Nephron progenitor cell (in vitro differentiated cells): Measurements from ENCODE around the gene RXRG.
A peak's percentile ranks its signal among the peaks of the same experiment; 100 is the strongest.

Experiments
- DNase-seq: peaks from one replicate; pipeline ENCODE4 v3.0.0; 2021
- H3K27ac Mint-ChIP-seq: 2 replicates; pipeline ENCODE4 v1.8.0; 2021; ENCODE audit warnings: mild to moderate bottlenecking, moderate library complexity, mixed read lengths
- H3K27me3 Mint-ChIP-seq: 2 replicates; pipeline ENCODE4 v1.8.0; 2021; ENCODE audit warnings: mild to moderate bottlenecking, low read depth, mixed read lengths; ENCODE audit not compliant: poor library complexity
- H3K36me3 Mint-ChIP-seq: 2 replicates; pipeline ENCODE4 v1.8.0; 2021; ENCODE audit warnings: low read depth, mixed read lengths
- H3K4me1 Mint-ChIP-seq: 2 replicates; pipeline ENCODE4 v1.8.0; 2021; ENCODE audit warnings: mixed read lengths
- H3K4me3 Mint-ChIP-seq: 2 replicates; pipeline ENCODE4 v1.8.0; 2021; ENCODE audit warnings: mild to moderate bottlenecking, moderate library complexity, mixed read lengths
- H3K9me3 Mint-ChIP-seq: 2 replicates; pipeline ENCODE4 v1.8.0; 2021; ENCODE audit warnings: mild to moderate bottlenecking, moderate library complexity, mixed read lengths
- CTCF ChIP-seq: fragments of 200-600 bp; sonication (generic); IDR thresholded peaks from 2 replicates; pipeline ENCODE4 v1.5.0; 2021; ENCODE audit warnings: antibody characterized with exemption

The RXRG gene

GRCh38 chr1:165484532-165484931, 39.6 kb upstream of the RXRG start:
- Mint-ChIP-seq H3K9me3 (no peaks in the 10 kb centered on the region), H3K4me1 (peaks cover 70% of the 10 kb centered on the region), H3K36me3 (no peaks in the 10 kb centered on the region), H3K4me3 (no peak overlapping the region), H3K27ac (no peak overlapping the region), H3K27me3 (peaks cover 8% of the 10 kb centered on the region)
- no peak for TF ChIP-seq CTCF
- no peak for DNase-seq

DNA sequence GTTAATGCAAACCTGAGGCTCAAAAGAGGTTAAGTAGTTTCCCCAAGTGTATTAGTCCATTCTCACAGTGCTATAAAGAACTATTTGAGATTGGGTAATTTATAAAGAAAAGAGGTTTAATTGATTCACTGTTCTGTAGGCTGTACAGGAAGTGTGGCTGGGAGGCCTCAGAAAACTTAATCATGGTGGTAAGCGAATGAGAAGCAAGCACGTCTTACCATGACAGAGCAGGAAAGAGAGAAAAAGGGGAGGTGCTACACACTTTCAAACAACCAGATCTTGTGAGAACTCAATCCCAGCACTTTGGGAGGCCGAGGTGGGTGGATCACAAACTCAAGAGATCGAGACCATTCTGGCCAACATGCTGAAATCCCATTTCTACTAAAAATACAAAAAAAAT, 38.5 kb upstream of the RXRG start:
- Mint-ChIP-seq H3K27ac (no peak overlapping the region), H3K9me3 (no peaks in the 10 kb centered on the region), H3K4me1 (peaks cover 67% of the 10 kb centered on the region), H3K36me3 (no peaks in the 10 kb centered on the region), H3K27me3 (peaks cover 8% of the 10 kb centered on the region), H3K4me3 (no peak overlapping the region)
- no peak for DNase-seq
- no peak for TF ChIP-seq CTCF

DNA sequence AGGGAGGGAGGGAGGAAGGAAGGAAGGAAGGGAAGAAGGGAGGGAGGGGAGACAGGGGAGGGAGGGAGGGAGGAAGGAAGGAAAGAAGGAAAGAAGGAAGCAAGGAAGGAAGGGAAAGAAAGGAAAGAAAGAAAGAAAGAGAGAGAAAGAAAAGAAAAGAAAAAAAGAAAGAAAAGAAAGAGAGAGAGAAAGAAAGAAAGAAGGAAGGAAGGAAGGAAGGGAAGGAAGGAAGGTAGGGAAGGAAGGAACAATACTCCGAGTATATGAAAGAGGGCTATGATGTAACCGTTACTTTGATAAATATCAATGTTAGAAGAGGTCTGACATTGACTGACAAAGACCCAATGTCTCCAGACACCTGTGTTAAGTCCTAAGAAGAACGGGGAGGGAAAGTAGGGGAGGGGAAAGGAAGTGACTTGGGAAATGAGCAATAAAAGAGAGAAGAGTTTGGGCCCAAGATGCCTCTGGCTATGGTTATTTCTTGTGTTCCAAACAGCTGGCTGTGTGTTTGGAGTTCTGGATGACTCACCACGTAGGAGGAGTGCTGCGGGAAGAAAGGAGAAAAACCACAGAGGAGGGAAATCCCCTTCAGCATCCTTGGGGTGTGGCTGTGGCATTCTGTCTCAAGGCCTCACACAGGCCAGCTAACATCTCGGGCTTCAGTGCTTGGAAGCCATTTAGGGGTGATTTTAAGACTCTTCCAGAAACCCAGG, 37.0 kb upstream of the RXRG start:
- DNase-seq, result no peak
- TF ChIP-seq CTCF, result no peak

DNA sequence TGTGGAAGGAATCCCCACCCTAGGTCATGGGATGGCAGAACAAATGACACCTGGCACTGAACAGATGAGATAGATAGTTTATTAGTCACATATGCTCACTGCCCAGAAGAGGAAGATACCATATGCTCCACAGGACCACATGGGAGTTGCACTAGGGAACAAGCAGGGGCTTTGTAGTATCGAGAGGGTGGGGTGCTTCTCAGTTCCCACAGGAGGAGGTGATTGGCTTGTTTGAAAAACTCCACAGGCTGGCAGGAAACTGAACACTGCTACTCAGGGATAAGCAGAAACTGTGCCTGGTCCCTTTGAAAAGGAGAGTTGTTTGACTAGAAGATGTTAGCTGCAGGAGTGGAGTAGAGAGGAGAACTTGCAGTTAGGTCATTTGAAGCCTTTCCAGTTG, 31.9 kb upstream of the RXRG start:
- DNase-seq, result no peak
- H3K27ac Mint-ChIP-seq, result no peak overlapping the region
- no peak overlapping the region for H3K4me3 Mint-ChIP-seq
- no peaks in the 10 kb centered on the region for H3K9me3 Mint-ChIP-seq
- no peak for TF ChIP-seq CTCF
- peaks cover 4% of the 10 kb centered on the region for H3K4me1 Mint-ChIP-seq
- peaks cover 13% of the 10 kb centered on the region for H3K27me3 Mint-ChIP-seq
- no peaks in the 10 kb centered on the region for H3K36me3 Mint-ChIP-seq

More for the DNA sequence above, 37.0 kb upstream of the RXRG start:
- no peaks in the 10 kb centered on the region for H3K9me3 Mint-ChIP-seq
- peak overlapping the region; percentile 34 for H3K27ac Mint-ChIP-seq
- no peaks in the 10 kb centered on the region for H3K36me3 Mint-ChIP-seq
- H3K4me3 Mint-ChIP-seq, result no peak overlapping the region
- H3K27me3 Mint-ChIP-seq, result peaks cover 5% of the 10 kb centered on the region
- peaks cover 52% of the 10 kb centered on the region for H3K4me1 Mint-ChIP-seq

- no peak for TF ChIP-seq CTCF
- Mint-ChIP-seq H3K27me3 (peaks cover 22% of the 10 kb centered on the region), H3K9me3 (no peaks in the 10 kb centered on the region), H3K27ac (no peak overlapping the region), H3K36me3 (no peaks in the 10 kb centered on the region), H3K4me1 (peaks cover 12% of the 10 kb centered on the region), H3K4me3 (no peak overlapping the region)
- no peak for DNase-seq
Measured at GRCh38 chr1:165474196-165474595, 29.3 kb upstream of the RXRG start.

GRCh38 chr1:165473081-165473480, 28.2 kb upstream of the RXRG start:
- H3K4me1 Mint-ChIP-seq, result peaks cover 23% of the 10 kb centered on the region
- no peaks in the 10 kb centered on the region for H3K9me3 Mint-ChIP-seq
- H3K27ac Mint-ChIP-seq, result no peak overlapping the region
- TF ChIP-seq CTCF, result no peak
- H3K4me3 Mint-ChIP-seq, result no peak overlapping the region
- H3K27me3 Mint-ChIP-seq, result peaks cover 22% of the 10 kb centered on the region
- DNase-seq, result no peak
- no peaks in the 10 kb centered on the region for H3K36me3 Mint-ChIP-seq
